GM21576 (cell line): Measurements from ENCODE around the gene SORCS2.

Experiments
- ATAC-seq: cut with Tn5 transposase; IDR thresholded peaks from one replicate; pipeline ENCODE4 v1.9.1; 2021; ENCODE audit warnings: mild to moderate bottlenecking, moderate library complexity; ENCODE audit not compliant: unreplicated experiment

SORCS2 gene

DNA sequence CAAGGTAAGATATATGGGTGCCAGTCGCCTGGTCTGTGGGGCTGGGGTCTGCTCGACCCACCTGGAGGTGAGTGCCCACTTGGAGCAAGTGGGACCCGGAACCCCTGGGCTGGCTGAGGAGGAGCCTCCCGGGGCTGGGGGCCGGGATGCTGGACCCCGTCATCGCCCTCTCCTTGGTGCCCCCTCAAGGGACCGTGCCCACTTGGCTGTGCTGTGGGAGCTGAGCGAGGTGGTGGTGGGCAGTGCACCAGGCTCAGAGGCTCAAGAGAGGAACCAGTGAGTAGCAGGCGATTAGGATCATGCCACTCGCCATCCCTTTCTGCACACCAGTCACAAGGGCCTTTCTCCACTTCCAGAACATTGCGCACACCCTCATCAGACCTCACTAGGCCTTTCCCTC, 446.2 kb downstream of the SORCS2 start:
- no peak for ATAC-seq

DNA sequence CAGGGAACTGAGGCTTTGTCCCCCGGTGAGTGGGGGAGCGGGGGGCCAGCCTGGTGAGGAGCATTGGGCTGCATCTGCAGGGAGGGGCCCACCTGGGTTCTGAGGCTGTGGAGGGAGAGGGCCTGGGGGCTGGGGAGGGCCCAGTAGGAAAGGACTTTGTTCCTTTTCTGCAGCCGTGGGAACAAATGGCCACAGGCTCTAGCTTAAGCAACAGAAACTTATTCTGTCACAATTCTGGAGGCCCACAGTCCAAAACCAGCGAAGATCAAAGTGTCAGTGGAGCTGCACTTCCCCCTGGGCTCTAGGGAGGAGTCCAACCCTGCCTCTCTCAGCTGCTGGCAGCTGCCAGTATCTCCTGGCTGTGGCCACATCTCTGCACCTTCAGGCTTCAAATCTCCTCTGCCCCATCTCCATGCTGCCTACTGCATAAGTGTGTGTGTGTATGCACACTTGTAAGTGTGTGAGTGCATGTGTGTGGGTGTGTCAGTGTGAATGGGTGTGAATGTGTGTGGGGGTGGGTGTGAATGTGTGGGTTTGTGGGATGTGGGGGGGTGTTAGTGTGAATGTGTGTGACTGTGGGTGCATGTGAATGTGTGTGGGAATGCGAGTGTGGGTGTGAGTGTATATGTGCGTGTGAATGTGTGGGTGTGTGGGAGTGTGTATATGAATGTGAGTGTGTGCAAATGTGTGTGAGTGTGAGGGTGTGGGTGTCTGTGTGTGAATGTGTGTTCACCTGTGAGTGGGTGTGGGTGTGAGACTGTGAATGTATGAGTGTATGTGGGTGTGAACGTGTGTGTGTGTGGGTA, 446.8 kb downstream of the SORCS2 start:
- no peak for ATAC-seq

DNA sequence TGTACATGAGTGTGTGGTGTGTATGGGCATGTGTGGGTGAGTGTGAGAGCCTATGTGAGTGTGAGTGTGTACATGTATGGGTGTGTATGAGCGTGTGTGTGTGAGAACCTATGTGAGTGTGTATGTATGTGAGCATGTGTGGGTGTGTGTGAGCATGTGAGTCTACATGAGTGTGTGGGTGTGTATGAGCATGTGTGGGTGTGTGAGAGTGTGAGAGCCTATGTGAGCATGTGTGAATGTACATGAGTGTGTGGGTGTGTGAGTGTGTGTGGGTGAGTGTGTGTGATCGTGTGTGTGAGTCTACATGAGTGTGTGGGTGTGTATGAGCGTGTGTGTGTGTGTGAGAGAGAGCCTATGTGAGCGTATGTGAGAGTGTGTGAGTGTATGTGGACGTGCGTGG, 447.8 kb downstream of the SORCS2 start:
- ATAC-seq, result no peak

DNA sequence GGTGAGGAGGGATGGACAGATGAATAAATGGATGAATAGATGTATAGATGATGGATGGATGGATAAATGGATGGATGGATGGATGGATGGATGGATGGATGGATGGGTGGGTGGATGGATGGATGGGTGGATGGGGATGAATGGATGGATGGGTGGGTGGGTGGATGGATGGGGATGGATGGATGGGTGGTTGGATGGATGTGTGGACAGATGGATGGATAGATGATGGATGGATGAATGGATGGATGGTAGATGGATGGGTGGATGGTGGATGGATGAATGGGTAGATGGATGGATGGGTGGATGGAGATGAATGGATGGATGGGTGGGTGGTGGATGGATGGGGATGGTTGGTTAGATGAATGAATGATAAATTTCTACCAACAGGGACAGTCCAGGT, 449.4 kb downstream of the SORCS2 start:
- no peak for ATAC-seq

DNA sequence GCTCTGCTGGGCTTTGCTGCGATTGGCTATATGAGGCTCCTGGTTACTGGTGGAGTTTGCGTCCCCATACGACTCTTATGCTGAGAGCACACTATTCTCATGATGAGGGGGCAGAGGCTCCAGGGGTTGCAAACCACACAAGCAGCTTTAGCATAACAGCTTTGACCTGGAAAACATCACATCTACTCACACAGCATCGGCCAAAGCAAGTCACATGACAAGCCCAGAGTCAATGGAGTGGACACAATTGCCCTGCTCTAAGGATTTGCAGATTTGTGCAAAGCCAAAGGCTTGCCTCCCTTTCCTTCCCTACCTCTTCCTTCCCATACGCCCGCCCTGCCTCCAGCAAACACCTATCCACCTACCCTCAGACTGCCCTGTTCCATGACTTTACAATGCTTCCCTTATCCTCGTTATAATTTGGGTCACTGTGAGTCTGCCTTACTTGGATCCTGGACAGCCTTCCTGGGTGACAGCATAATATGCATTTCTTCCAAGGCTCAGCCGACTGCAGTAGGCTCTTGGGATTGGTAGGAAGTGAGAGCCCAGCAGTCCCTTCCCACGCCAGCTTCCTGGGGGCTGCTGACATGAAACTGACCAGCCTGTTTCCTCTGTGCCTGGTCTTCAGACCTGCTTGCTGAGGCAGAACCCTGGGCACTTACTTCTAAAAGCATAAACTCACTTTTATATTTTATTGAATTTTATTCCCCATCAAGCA, 450.6 kb downstream of the SORCS2 start:
- no peak for ATAC-seq

DNA sequence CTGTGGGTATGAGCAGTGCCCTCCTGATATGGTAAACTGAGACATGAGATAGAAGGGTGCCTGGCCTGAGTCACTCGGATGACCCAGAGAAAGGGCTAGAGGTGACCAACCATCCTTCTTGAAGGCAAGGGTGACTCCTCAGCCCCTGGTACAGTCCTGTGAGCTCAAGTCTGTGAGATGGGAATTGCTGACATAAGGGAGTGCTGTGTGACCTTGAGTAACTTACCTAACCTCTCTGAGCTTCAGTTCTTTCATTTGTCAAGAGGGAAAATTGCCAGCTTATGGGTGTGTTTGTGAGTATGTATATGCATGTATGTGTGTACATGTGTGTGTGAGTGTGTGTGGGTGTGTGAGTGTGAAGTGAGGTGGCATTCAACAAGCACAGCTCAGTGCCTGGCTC, 452.8 kb downstream of the SORCS2 start:
- ATAC-seq, result no peak

DNA sequence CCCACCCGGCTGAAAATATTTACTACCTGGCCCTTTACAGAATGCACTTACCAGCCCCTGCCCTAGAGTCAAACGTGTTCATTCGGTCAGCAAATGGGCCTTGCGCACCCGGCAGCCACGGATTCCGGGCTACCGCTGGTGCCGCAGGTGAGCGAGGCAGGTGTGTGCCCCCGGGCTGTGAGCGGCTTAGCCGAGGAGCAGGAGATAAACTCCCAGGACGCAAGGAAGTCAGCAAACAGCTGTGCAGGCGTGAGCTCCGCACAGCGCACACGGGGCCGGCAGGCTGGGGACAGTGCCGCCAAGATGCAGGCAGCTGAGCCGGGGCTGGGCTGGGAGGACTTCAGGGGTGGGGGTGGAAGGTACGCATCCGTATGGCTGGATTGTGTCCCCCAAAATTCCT, 453.6 kb downstream of the SORCS2 start:
- ATAC-seq, result no peak

DNA sequence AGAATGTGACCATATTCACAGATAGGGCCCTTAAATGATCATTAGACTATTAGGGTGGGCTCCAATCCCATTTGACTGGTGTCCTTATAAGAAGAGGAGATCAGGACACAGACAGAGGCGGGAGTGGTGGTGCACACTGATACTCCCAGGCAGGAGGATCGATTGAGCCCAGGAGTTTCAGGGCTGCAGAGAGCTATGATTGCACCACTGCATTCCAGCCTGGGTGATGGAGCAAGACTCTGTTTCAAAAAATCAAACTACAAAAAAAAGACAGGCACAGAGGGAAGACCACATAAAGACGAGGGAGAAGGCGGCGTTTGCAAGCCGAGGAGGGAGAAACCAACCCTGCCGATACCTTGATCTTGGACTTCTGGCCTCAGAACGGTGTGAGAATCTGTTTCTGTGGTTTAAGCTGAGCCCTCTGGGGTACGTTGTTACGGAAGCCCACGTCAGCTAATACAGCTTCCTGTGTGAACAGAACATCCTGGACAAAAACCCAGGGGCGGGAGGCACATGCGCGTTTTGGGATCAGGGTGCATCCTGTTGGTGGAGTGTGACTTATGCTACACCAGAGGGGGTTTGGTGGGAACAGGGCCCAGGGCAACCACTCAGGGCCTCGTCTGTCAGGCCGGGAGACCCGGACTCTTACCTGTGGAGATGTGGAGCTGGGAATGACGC, 454.2 kb downstream of the SORCS2 start:
- no peak for ATAC-seq

DNA sequence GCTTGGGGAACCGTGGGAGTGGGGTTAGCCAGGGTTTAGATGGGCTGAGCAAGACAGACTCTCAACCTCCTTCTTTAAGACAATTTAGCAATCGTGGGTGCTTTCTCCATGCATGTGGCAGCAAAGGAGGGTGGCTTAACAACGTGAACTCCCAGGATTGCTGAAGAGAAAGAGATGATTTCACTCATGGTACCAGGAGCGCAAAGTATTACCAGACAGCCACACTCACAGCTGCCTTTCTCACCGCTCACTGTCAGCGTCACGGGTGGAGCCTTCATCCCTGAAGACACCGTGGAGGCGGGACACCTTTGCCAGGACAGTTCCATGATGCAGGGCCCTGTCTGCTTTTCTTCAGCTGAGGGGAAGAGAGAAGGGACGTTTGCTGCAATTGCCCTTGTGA, 454.8 kb downstream of the SORCS2 start:
- no peak for ATAC-seq

DNA sequence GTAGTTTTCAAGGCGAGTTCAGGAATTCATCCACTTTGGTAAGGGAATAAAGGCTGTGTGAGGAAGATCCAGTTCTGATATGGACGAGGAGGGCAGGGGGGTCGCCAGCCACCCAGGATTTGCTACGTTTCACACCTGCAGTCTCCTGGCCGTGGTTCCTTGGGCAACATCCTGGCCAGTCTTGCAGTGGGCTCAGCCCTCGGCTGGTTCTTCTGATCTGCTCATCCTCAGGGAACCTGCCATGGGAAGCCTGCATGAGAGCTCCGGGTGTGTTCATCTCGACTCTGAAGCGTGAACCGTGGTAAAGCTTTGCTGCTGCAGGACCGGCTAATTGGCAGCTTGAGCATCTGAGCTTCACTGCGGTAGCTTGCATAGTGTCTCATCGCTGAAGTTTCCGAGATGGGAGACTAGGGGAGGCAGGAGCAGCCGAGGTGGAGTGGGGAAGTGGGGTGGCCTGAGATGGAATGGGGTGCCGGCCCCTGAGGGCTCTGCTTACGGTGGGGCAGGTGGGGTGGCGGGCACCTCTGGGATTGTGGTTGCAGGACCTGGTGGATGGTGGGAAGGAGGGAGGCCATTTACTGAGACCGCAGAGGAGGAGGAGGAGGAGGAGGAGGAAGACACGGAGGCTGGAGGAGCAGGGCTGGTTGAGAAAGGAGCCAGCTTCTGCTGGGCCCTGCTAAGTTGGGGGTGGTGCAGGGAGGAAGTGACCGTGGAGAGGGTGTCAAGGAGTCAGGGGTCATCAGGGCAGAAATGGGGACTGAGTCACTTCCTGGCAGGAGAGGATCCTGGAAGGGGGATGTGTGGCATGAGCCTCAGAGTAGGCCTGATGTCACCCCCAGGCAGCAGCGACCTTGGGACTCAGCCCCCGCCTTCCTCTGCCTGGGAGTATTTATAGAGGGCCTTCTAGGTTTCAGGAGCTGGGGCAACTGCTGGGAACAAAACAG, 455.5 kb downstream of the SORCS2 start:
- no peak for ATAC-seq

DNA sequence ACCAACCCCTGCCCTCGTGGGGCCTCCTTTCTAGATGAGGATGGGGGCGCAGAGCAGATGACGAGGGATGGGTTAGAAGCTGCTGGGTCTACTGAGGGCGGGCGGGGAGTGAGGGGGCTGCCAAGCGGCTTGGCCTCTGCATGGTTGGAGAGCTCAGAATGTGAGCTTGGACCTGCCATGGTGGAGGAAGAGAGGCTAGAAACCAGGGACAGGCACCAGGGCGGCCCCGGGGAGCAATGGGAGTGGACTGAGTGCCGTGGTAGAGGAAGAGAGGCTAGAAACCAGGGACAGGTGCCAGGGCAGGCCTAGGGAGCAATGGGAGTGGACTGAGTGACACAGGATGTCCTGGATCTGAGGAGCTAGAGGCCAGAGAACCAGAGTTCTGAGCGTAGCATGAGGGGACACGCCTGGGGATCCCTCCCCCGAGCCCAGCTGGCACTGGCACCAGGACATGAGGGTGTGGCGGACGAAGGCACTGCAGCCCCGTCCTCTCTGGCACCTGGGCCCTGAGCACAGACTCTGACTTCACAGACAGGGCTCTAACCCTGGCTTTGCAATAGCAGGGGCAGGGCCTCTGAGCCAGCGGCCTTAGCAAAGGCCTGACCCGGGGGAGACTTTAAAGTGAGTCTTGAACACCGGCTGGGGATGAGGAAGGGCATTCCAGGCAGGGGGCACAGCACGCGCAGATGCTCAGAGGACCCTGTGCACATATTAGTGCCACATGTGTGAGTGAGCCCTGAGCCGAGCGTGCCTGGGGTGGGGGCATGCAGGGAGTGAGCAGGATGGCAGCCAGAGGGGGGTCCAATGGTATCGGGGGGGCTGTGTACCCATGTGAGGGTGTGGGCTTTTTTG, 456.4 kb downstream of the SORCS2 start:
- ATAC-seq, result no peak

DNA sequence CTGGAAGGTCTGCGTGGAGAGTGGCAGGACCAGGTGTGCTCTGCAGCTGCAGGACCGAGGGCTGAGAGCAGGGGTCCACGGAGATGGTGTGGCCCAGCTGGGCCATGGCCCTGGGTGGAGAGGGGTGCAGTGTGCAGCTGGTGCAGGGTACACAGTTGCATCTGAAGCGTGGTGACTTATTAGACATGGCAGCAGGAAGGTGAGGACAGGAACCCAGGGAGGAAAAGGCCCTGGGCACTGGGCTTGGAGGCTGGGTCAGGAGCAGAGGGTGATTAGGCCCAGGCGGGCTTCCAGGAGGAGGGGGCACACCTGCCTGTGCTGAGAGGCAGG, 457.0 kb downstream of the SORCS2 start:
- ATAC-seq, result no peak

DNA sequence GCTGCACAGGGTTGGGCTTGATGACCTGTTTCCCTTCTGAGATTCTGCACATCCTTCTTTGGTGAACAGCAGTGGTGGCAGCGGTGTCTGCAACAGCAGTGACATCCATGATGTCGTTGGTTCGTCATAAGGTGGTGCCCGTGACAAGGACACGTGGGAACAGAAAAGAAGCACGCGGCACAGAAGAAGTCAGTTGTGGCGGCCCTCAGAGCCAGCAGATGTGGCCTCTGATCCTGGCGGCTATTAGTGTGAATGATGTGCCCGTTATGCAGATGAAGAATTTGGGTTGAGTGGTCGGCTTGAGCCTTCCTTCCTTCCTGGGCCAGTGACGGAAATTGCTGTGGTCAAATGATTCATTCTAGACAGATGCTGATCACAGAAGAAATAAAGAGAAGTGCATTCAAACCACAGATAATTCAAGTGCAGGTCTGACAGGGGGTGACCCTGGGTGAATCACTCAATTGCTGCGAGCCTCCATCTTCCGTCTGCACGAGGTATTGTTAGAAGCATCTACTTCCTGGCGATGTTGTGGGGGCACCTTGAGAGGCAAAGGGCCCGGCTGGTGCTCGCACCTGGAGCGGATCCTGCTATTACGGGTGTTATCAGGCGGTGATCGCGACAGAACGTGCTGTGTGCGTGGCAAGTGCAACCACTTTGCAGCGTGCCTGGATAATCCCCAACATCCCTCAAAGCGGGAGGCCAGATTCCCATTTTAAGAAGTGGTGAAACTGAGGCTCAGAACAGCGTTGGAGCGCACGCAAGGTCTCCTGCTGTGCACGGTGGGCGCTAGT, 457.6 kb downstream of the SORCS2 start:
- ATAC-seq, result no peak

DNA sequence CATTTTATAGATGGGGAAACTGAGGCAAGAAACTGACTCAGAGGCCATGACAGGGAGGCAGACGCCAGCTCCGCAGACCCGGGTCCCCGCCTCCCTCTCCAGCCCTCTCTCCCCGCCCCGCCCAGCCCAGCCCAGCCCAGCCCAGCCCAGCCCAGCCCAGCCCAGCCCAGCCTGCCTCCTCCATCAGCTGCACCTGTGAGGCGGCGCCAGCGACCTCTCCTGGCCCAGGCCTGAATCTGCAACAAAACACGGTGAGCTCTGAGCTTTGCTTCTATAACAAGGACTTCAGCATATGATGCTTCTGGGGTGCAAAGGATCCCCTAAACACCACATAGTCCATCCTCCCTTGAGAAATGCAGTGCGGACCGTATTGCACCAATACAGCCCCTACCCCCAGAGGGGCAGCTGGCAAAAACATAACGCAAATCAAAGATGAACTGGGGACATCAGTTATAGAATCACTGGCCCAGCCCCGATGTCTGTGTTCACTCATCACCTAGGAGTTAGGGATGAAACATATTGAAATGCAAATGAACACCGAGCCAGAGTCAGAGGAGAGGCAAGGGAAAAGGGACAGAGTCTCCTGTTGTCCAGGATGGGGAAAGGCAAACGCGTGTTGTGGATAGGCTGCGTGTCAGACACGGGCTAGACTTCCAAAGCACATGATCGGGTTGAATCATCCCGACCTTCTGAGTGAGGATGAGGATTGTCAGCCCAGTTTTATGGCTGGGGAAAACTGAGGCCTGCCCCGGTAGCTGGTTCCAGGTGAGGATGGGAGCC, 458.5 kb downstream of the SORCS2 start:
- no peak for ATAC-seq

DNA sequence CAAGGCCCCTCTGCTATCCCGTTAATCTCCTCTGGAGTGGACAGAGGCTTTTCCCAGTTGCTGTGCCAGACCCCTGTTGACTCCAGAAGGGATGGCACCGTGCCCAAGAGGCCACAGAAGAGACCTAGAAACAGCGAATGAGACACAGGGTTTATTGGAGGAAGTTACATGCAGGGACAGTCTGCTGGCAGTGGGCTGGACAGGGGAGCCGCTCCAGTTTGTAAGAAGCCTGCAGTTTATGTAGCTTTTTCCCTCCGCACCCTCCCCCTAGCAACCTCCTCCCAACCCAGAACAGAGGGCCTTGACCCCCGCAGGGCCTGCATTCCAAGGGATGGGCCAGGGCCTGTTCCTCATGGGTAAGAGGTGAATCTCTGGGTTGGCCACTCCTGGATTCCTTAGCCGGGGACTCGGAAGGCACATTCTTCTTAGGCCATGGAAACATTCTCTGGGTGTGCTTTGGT, 459.2 kb downstream of the SORCS2 start:
- ATAC-seq, result no peak

DNA sequence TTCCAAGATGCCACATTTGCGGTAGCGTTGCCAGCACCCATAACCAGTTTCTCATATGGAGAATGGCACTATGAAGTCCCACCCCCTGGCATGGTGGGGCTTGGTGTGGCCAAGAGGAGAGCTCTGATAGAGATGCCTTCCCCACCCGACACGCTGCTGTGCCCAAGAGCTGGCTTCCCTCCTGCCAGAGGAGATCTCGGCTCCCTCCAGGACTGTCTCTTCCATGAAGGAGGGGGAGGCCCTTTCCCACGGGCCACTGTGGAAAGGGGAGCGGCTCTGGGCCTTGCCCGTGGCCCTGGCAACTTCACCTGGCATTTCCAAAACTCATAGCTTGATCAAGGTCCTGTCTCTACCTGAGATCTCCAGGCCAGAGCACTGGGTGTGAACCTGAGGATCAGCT, 459.7 kb downstream of the SORCS2 start:
- no peak for ATAC-seq

DNA sequence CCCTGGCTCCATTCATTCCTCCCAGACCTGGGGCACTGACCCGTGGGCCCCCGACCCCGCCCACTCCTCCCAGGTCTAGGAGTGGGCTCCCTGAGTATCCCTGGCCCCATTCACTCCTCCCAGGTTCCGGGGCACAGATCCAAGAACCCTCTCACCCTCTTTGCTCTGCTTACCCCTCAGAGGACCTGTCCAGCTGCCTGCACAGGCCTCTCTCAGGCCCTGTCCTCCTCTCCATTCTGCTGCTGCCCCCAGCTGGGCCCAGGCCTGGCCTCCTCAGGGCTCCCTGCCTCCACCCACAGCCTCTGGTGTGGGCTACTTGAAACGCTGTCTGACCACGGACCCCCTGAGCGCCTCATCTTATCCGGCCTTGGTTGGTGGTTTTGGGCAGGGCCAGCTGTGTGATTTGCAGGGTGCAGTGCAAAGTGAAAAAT, 460.1 kb downstream of the SORCS2 start:
- no peak for ATAC-seq

DNA sequence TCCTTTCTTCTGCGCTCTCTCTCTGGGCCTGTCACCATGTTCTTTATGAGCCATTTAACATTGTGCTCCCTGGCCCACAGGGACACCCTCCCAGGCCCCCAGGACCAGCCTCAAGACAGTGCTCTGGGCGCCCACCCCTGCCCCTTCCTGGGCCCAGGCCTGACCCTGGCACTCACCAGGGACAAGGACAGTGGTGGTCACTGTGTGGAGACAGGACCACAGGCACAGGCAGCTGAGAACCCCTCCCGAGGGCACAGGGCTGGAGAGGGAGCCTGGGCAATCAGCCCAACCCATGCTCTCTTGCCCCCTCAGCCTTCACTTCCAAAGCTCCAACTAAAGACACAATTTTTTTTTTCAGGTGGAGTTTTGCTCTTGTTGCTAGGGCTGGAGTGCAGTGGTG, 460.6 kb downstream of the SORCS2 start:
- no peak for ATAC-seq
